HEK293 (cell line): ENCODE results near the gene ARHGEF28.

ENCODE experiments used
- CTCF ChIA-PET: fragments of 350-600 bp; formaldehyde crosslinking; extraction: SDS; loops from one replicate; lab custom pipeline; 2021; ENCODE audit warnings: antibody characterized with exemption; lab: Yijun Ruan, JAX
- POLR2A ChIA-PET: fragments of 300-600 bp; formaldehyde crosslinking; extraction: SDS; loops from one replicate; lab custom pipeline; 2020; ENCODE audit warnings: antibody characterized with exemption, inconsistent platforms; lab: Yijun Ruan, JAX
- H3K27ac ChIP-seq: fragments of 200-500 bp; sonication (Bioruptor generic); 2 replicates; pipeline ENCODE4 v1.5.1; 2014; ENCODE audit warnings: low read depth, low read length, control low read depth, inconsistent platforms; ENCODE audit errors: extremely low read depth
- H3K36me3 ChIP-seq, 2 experiments: fragments of 200-500 bp in 1 of 2; sonication (Bioruptor generic) in 1 of 2; 1 replicate in 1 of 2; 2 replicates in 1 of 2; pipeline ENCODE4 v1.5.1; 2014 to 2017; ENCODE audit warnings: inconsistent platforms in 2 of 2, low read length in 2 of 2; ENCODE audit not compliant: control insufficient read depth in 2 of 2, insufficient read depth in 1 of 2
- H3K4me1 ChIP-seq: fragments of 200-500 bp; sonication (Bioruptor generic); 2 replicates; pipeline ENCODE4 v1.5.1; 2014; ENCODE audit warnings: mild to moderate bottlenecking, low read length, inconsistent platforms; ENCODE audit not compliant: control insufficient read depth, insufficient read depth
- H3K4me3 ChIP-seq: 2 replicates; pipeline ENCODE4 v1.5.1; 2011; ENCODE audit warnings: low read depth, mild to moderate bottlenecking, control low read depth, low read length, moderate library complexity
- H3K9me3 ChIP-seq: fragments of 200-500 bp; sonication (Bioruptor generic); 2 replicates; pipeline ENCODE4 v1.5.1; 2014; ENCODE audit warnings: low read depth, low read length, inconsistent platforms; ENCODE audit not compliant: control insufficient read depth, insufficient read depth
- AEBP2 ChIP-seq: fragments of 450-650 bp; formaldehyde crosslinking; IDR thresholded peaks from 2 replicates; pipeline ENCODE4 v1.5.1; 2016; ENCODE audit warnings: missing biosample characterization, missing genetic modification characterization, borderline replicate concordance
- BCL11A ChIP-seq: fragments of 450-650 bp; formaldehyde crosslinking; IDR thresholded peaks from 2 replicates; pipeline ENCODE4 v1.5.1; 2016; ENCODE audit warnings: low read depth, missing biosample characterization, missing genetic modification characterization
- EGR2 ChIP-seq: fragments of 450-650 bp; formaldehyde crosslinking; IDR thresholded peaks from 2 replicates; pipeline ENCODE4 v1.5.1; 2016; ENCODE audit warnings: low read depth, missing biosample characterization, missing genetic modification characterization
- FEZF1 ChIP-seq: fragments of 450-650 bp; formaldehyde crosslinking; IDR thresholded peaks from 2 replicates; pipeline ENCODE4 v1.5.1; 2016; ENCODE audit warnings: missing biosample characterization, missing genetic modification characterization
- GLIS2 ChIP-seq: fragments of 450-650 bp; formaldehyde crosslinking; IDR thresholded peaks from 2 replicates; pipeline ENCODE4 v1.5.1; 2016; ENCODE audit warnings: missing biosample characterization, missing genetic modification characterization
- IKZF3 ChIP-seq: fragments of 450-650 bp; IDR thresholded peaks from 2 replicates; pipeline ENCODE4 v1.5.0; 2018; ENCODE audit warnings: missing biosample characterization, mild to moderate bottlenecking, missing genetic modification characterization, moderate library complexity
- KLF9 ChIP-seq: fragments of 450-650 bp; formaldehyde crosslinking; IDR thresholded peaks from 2 replicates; pipeline ENCODE4 v1.5.1; 2016; ENCODE audit warnings: missing biosample characterization, missing genetic modification characterization, low read depth
- MZF1 ChIP-seq: fragments of 450-650 bp; formaldehyde crosslinking; IDR thresholded peaks from 2 replicates; pipeline ENCODE4 v1.5.1; 2017; ENCODE audit warnings: missing biosample characterization, missing genetic modification characterization, borderline replicate concordance
- PATZ1 ChIP-seq: fragments of 450-650 bp; formaldehyde crosslinking; IDR thresholded peaks from 2 replicates; pipeline ENCODE4 v1.5.1; 2016; ENCODE audit warnings: missing biosample characterization, missing genetic modification characterization
- PRDM2 ChIP-seq: fragments of 450-650 bp; formaldehyde crosslinking; IDR thresholded peaks from 2 replicates; pipeline ENCODE4 v1.5.1; 2016; ENCODE audit warnings: missing biosample characterization, missing genetic modification characterization, borderline replicate concordance
- SCRT1 ChIP-seq: fragments of 450-650 bp; formaldehyde crosslinking; IDR thresholded peaks from 2 replicates; pipeline ENCODE4 v1.5.1; 2016; ENCODE audit warnings: missing biosample characterization, missing genetic modification characterization, borderline replicate concordance
- SCRT2 ChIP-seq: fragments of 450-650 bp; formaldehyde crosslinking; IDR thresholded peaks from 2 replicates; pipeline ENCODE4 v1.5.1; 2016; ENCODE audit warnings: missing biosample characterization, missing genetic modification characterization
- SP3 ChIP-seq: fragments of 450-650 bp; formaldehyde crosslinking; IDR thresholded peaks from 2 replicates; pipeline ENCODE4 v1.5.1; 2016; ENCODE audit warnings: missing biosample characterization, missing genetic modification characterization
- SP7 ChIP-seq: fragments of 450-650 bp; formaldehyde crosslinking; IDR thresholded peaks from 2 replicates; pipeline ENCODE4 v1.5.1; 2016; ENCODE audit warnings: missing biosample characterization, missing genetic modification characterization
- ZBTB26 ChIP-seq: fragments of 450-650 bp; formaldehyde crosslinking; optimal IDR thresholded peaks from 2 replicates; pipeline ENCODE3; 2016; ENCODE audit warnings: missing biosample characterization, mild to moderate bottlenecking, missing genetic modification characterization
- ZBTB48 ChIP-seq: fragments of 450-650 bp; formaldehyde crosslinking; IDR thresholded peaks from 2 replicates; pipeline ENCODE4 v1.5.1; 2016; ENCODE audit warnings: missing biosample characterization, missing genetic modification characterization
- ZFP37 ChIP-seq: fragments of 450-650 bp; formaldehyde crosslinking; IDR thresholded peaks from 2 replicates; pipeline ENCODE4 v1.5.1; 2016; ENCODE audit warnings: missing biosample characterization, missing genetic modification characterization
- ZNF341 ChIP-seq: fragments of 450-650 bp; formaldehyde crosslinking; IDR thresholded peaks from 2 replicates; pipeline ENCODE4; 2016; ENCODE audit warnings: low read depth, missing biosample characterization, missing genetic modification characterization
- ZNF394 ChIP-seq: fragments of 450-650 bp; formaldehyde crosslinking; IDR thresholded peaks from 2 replicates; pipeline ENCODE4 v1.5.1; 2016; ENCODE audit warnings: missing biosample characterization, missing genetic modification characterization, mild to moderate bottlenecking, moderate library complexity, borderline replicate concordance
- ZNF571 ChIP-seq: fragments of 450-650 bp; formaldehyde crosslinking; IDR thresholded peaks from 2 replicates; pipeline ENCODE4 v1.5.0; 2017; ENCODE audit warnings: missing biosample characterization, missing genetic modification characterization
- ZNF664 ChIP-seq: fragments of 450-650 bp; formaldehyde crosslinking; IDR thresholded peaks from 2 replicates; pipeline ENCODE4 v1.5.1; 2016; ENCODE audit warnings: missing biosample characterization, missing genetic modification characterization
- ZNF692 ChIP-seq: fragments of 450-650 bp; formaldehyde crosslinking; IDR thresholded peaks from 2 replicates; pipeline ENCODE4 v1.5.1; 2016; ENCODE audit warnings: missing biosample characterization, missing genetic modification characterization
- ZNF747 ChIP-seq: fragments of 450-650 bp; formaldehyde crosslinking; IDR thresholded peaks from 2 replicates; pipeline ENCODE4 v1.5.1; 2016; ENCODE audit warnings: missing biosample characterization, missing genetic modification characterization
- ZSCAN30 ChIP-seq: fragments of 450-650 bp; IDR thresholded peaks from 2 replicates; pipeline ENCODE4 v1.5.1; 2018; ENCODE audit warnings: missing biosample characterization, mild to moderate bottlenecking, missing genetic modification characterization, moderate library complexity

Gene ARHGEF28

GRCh38 chr5:73625944-73626811 lies at the start of gene ARHGEF28:
ARHGEF28 (plus strand) TSS chr5:73626196; CDS start chr5:73684852, 58,656 bp downstream.
- POLR2A ChIA-PET, result interaction anchor here (0.5 to 1.8 kb wide), 3 partner anchors 12 to 177 kb away, joined by 4 to 7 read pairs (median 5); no protein-coding TSS in a partner anchor
- CTCF ChIA-PET, result interaction anchor here (0.7 to 1.1 kb wide), 3 partner anchors 10 to 167 kb away, joined by 3 read pairs; no protein-coding TSS in a partner anchor
- H3K27ac ChIP-seq, result peak within 1 kb of the TSS; percentile 80
- no peak for TF ChIP-seq BCL11A (tag by site-specific recombination)
- peak; percentile 76 for TF ChIP-seq IKZF3
- TF ChIP-seq ZNF664 (tag by site-specific recombination), result no peak
- TF ChIP-seq ZSCAN30 (tag by site-specific recombination), result peak; percentile 20; the same call in 1 of the 2 replicates
- TF ChIP-seq KLF9 (tag by site-specific recombination), result peak; percentile 19; the same call in 1 of the 2 replicates
- peak; percentile 51 for TF ChIP-seq ZBTB48 (tag by site-specific recombination)
- peak; percentile 64 for TF ChIP-seq ZNF692 (tag by site-specific recombination)
- TF ChIP-seq SCRT2 (tag by site-specific recombination), result peak; percentile 100
- no peak for TF ChIP-seq ZNF571 (tag by site-specific recombination)
- no peak for TF ChIP-seq FEZF1 (tag by site-specific recombination)
- TF ChIP-seq PATZ1 (tag by site-specific recombination), result peak; percentile 66; the same call in 1 of the 2 replicates
- peak; percentile 77 for TF ChIP-seq SP7 (tag by site-specific recombination)
- TF ChIP-seq ZNF747 (tag by site-specific recombination), result no peak
- TF ChIP-seq ZNF341 (tag by site-specific recombination), result 0 out of 2 replicates have a peak, but pooled peaks have one; percentile 7
- no peak; the same call in none of the 2 replicates for TF ChIP-seq ZFP37 (tag by site-specific recombination)
- peak; percentile 90; the same call in 1 of the 2 replicates for TF ChIP-seq SCRT1 (tag by site-specific recombination)
- 0 out of 2 replicates have a peak, but pooled peaks have one; percentile 52 for TF ChIP-seq PRDM2 (tag by site-specific recombination)
- TF ChIP-seq ZBTB26 (tag by site-specific recombination), result peak; percentile 92
- peak; percentile 51 for TF ChIP-seq EGR2 (tag by site-specific recombination)
- peak; percentile 50 for TF ChIP-seq GLIS2 (tag by site-specific recombination)
- TF ChIP-seq ZNF394, result peak; percentile 14; the same call in 1 of the 2 replicates
- 0 out of 2 replicates have a peak, but pooled peaks have one; percentile 68 for TF ChIP-seq MZF1 (tag by site-specific recombination)
- TF ChIP-seq AEBP2 (tag by site-specific recombination), result no peak
- peak; percentile 38 for TF ChIP-seq SP3

More at GRCh38 chr5:73625944-73626811, at the start of gene ARHGEF28:
- Histone ChIP-seq H3K36me3 (no peaks in the 10 kb centered on the region), H3K4me1 (peaks cover 25% of the 10 kb centered on the region), H3K4me3 (peak within 1 kb of the TSS; percentile 57), H3K9me3 (no peaks in the 10 kb centered on the region)
